ENCODE measurements around the gene HOXA10.

HOXA10 gene

DNA sequence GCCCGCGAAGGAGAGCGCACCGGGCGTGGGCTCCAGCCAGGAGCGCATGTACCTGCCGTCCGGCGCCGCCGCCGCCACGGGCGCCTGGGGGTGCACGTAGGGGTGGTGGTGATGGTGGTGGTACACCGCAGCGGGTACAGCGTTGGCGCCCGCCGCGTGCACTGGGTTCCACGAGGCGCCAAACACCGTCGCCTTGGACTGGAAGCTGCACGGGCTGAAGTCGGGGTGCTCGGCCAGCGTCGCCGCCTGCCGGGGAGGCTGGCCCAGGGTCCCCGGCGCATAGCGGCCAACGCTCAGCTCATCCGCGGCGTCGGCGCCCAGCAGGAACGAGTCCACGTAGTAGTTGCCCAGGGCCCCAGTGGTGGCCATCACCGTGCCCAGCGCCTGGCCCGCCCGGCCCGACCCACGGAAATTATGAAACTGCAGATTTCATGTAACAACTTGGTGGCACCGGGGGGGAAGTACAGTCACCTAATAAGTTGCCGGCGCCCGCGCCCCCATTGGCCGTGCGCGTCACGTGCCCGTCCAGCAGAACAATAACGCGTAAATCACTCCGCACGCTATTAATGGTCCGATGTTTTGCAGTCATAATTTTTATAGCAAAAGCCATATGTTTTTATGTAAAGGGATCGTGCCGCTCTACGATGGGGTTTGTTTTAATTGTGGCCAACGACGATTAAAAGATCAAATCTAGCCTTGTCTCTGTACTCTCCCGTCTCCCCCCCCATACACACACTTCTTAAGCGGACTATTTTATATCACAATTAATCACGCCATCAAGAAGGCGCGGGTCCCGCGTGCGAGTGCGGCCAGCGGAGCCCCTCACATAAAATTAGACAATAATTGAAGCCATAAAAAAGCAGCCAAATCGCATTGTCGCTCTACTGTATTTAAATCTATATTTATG is 8.8 kb downstream of the HOXA10 start, which contains the start of gene HOXA9:
Gene HOXA9, minus strand, starts transcription at position 449 of the 907 bp plus-strand sequence. Its CDS starts 80 bp downstream, at position 369.
- DNase-seq = peak in 1 of 2 donors; percentile 55

- DNase-seq = no peak
These were observed 9.6 kb downstream of the HOXA10 start for GRCh38 chr7:27164367-27165088.

DNA sequence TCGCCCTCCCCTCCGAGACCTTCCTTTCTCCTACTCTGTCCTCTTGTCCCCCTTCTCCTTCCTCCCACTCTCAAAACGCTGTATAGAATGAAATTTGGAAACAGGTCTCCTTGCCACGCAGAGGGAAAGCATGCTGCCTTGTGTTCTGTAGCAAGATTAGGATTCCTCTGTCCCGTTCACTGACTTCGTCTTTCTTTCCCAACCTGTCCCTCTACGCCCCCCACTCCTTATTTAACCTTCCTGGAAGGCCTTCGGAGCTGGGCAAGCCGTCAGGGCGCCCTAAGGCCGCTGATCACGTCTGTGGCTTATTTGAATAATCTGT is 10.1 kb downstream of the HOXA10 start:
- no peak for DNase-seq

DNA sequence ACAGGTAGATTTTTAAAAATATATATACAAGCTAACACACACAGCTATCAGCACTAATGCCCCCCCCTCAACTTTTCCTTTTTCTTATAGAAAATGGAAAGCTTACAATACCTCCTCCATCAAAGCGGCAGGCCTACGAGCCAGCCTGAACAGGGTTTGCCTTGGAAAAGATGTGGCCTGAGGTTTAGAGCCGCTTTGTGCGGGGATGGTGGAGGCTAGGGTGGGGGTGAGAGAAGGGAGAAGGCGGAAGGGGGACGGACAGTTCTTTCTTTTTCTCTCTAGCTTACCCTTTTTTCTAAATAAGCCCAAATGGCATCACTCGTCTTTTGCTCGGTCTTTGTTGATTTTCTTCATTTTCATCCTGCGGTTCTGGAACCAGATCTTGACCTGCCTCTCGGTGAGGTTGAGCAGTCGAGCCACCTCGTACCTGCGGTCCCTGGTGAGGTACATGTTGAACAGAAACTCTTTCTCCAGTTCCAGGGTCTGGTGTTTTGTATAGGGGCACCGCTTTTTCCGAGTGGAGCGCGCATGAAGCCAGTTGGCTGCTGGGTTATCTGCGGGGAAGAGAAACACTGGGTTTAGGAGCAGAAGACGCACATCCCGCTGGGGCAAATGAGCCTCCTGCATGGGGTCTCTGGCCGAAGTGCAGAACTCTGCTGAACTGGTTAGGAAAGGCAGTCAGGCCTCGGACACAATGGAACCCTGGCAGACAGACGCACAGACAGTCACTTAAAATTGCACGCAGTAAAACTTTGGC is 10.7 kb downstream of the HOXA10 start:
- DNase-seq = no peak

- DNase-seq = no peak
These were observed 11.4 kb downstream of the HOXA10 start for GRCh38 chr7:27162561-27163287.

- DNase-seq = no peak
These were observed 12.2 kb downstream of the HOXA10 start for GRCh38 chr7:27161721-27162560.

- DNase-seq = peak in 1 of 2 donors; percentile 43
These were observed 12.9 kb downstream of the HOXA10 start for GRCh38 chr7:27161214-27161720.

- peak; percentile 82 to 86 for DNase-seq
These were observed 13.4 kb downstream of the HOXA10 start for GRCh38 chr7:27160546-27161213.

- no peak for DNase-seq
These were observed 14.0 kb downstream of the HOXA10 start for GRCh38 chr7:27160145-27160545.

DNA sequence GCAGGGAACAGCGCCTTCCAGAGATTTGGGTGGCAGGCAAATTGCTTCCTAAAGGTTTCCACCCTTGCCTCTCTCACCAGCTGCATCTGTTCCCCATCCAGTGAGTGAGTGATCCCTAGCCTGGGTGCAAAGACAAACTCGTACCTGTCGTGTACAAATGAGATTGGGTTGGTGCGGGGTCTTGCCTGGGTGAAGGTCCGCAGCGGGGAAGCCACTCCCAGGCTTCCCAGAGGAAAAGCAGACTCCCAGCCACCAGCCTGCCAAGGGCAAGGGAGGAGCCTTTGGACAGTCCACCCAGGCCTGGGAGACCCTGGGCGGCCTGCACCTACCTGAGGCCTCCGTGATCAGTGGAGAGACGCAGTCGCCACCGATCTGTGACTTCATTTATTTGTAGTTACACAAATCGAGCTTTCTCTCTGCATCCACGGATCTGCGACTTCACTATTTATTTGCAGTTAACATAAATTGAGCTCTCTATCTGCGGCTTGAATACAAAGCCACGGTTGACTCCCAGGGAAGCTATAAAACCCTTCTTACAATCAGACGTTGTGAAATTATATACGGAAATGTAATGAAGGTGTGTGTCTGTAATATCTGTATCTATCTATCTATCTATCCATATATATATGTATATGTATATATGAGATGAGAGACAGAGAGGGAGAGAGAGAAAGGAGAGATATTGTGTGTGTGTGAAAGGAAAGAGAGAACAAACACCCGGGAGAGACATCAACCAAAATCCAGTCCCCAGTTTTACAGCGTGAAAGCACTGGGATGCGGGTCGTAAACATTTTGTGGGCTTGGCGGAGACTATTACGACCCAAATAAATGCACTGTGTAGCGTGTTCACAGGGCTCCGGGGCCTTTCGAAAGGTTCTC is 14.6 kb downstream of the HOXA10 start:
- DNase-seq = no peak

GRCh38 chr7:27158436-27159265 is 15.5 kb downstream of the HOXA10 start:
- no peak for DNase-seq

DNA sequence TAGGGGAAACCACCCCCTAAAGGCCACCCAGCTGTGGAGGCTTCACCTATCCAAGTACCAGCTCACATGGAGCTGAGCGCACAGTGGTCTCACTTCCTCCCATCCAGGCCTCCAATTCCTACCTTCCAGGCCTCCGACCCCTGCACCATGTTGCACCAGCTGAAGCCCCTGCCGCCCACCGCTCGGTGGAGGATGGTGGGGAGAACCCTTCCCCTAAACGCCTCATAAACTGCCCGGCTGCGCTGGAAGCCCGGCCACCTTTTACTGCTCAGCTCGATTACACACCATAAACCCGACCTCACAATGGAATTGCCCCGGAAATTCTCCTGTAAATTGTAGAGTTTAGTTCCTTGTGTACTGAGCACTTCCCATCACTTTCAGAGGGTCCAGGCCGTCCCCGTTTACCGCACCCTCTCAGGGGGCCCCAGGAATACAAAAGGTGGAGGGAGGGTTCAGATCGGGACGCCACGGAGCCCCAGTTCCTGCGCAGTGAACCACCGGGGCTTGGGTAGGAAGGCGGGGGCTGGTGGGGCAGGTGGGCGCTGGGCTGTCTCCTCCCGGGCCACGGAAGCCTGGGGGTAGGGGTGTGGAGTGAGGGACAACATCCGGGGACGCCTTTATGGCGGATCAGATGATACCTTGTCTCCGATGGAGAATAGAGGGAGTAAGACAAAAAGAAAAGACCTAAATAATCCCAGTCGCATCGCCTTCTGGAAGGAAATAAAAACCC is 16.3 kb downstream of the HOXA10 start:
- no peak for DNase-seq

DNA sequence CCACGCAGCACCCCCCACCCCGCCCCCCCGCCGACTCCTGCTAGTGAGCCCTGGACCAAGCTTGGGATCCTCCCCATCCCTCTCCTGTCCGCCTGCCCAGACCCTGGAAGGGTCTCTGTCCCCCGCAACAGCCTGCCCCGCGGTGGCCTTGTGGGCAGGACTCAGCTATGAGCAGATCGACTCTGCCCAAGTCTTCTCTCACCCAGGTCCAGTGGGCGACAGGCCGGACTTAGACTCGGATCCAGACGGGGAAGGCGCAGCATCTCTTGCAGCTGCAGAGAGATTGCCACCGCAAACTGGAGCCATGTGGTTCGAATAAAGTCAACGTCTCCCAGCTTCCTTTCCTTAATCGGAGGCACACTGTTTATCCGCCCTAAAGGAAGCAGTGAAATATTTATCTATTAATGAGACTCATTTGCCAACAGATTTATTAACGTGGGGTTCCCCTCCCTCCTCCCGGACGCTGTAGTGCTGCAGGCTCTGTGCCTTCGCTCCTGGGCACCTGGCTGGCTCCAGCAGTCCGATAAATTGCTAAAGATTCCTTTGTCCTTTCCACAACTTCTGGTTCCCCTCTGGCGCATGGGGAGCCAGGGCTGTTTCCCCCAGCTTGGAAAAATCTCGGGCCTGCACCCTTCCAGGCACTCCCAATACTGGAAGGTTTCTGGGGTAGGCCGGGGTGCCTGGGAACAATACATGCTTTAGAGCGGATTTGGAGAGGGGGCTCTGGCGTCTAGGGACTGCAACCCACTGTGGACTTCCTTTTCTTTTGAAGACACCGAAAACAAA is 17.0 kb downstream of the HOXA10 start:
- DNase-seq = no peak

DNA sequence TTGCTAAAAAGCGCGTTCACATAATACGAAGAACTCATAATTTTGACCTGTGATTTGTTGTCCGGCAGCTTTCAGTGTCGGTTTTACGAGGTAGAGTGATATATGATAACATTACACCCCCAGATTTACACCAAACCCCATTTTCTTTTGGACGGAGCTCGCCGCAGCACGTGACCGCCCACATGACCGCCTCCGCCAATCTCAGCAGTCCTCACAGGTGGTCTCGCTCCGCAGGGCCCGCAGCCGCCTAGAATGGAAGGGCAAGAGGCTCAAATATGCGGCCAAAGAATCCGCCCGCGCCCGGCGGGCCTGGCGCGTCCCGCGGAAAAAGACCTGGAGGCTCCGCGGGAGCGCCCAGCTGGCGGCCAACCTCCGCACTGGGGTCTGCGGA is 17.6 kb downstream of the HOXA10 start, which contains the start of gene HOXA7:
Gene HOXA7, minus strand, starts transcription at position 168 of the 391 bp plus-strand sequence. Its CDS starts 130 bp downstream, at position 38.
- DNase-seq = no peak

DNA sequence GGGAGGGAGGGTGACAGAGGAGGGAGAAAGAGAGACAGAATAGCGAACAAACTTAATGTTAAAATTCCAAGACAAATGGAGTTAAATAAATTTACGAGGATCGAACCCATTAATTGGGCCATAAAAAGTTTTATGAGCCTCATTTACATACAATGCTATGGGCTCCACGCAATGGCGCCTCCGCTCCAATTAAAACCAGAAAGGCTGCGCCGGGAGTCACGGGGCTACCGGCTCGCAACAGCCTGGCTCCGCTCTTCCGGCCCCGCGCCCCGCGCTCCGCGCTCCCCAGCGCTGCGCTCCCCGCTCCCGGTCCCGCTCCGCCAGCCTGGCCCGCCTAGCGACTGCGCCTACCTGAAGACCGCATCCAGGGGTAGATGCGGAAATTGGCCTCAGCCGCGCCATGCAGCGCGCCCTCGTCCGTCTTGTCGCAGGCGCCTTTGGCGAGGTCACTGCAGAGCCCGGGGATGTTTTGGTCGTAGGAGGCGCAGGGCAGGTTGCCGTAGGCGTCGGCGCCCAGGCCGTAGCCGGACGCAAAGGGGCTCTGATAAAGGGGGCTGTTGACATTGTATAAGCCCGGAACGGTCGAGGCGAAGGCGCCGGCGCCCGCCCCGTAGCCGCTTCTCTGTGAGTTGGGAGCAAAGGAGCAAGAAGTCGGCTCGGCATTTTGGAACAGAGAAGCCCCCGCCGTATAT is 18.2 kb downstream of the HOXA10 start:
- DNase-seq = no peak

All from CD4-positive, alpha-beta T cell treated with Interferon alpha-2 for 1 hour (primary cell).